Hematopoietic multipotent progenitor cell (in vitro differentiated cells): ENCODE results near the gene C19orf44. TPM values are rescaled to one million over a fixed set of nuclear protein-coding genes. Genes with fewer than 3 reads are reported as not detected.
"Not testable (repeated sequence)": the region's sequence is repeated elsewhere in the genome, so short reads cannot be mapped to it uniquely, and the experiment has no call there.

Experiments used
- DNase-seq, 3 donors: peaks; one replicate each; pipeline ENCODE4 v3.0.0-alpha.2; 2011 to 2015; ENCODE audit warnings: low read depth in 2 of 3, low spot score in 2 of 3
- total RNA-seq: library from RNA; depleted of rRNA; stranded (reverse); fragments of >200 nt; gene quantifications from one replicate; pipeline ENCODE4 v1.2.3, GENCODE V29; 2012

C19orf44 gene
- total RNA-seq, 1 donor, result 3.2 TPM

DNA sequence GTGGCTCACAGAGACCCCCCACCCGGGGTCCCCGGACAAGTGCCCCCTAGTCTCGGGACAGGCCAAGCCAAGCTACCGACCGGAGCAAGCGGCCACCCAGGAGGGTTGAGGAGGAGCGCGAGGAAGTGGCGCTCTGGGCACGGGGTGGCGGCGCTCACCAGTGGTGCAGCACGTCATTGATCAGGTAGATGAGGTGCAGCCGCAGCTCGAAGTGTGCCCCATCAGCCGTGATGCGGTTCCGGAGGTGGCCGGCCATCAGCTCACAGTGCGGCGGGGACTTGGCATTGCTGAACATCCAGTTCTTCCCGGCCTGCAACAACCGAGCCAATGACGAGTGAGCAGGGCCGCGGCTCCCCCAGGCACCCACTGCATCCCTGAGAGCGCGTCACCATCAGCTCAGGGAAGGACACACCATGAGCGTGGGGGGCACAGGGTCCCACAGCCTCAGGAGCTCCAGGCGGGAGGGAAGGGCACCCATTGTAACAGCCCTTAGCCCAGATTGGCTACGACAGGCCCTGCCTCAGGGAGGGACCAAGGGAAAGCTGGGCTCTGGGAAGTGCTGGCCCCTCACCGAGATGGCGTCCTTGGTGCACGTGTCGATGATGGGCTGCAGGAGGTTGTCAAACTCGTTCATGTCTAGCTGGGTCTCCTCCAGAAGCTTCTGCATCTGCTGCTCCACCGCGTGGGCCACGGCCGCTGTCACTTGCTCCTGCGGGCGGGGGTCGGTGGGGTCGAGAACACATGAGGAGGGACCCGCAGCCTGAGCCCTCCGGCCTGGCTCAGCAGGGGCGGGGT lies 36.4 kb downstream of the C19orf44 start:
- DNase-seq, result no peak

DNA sequence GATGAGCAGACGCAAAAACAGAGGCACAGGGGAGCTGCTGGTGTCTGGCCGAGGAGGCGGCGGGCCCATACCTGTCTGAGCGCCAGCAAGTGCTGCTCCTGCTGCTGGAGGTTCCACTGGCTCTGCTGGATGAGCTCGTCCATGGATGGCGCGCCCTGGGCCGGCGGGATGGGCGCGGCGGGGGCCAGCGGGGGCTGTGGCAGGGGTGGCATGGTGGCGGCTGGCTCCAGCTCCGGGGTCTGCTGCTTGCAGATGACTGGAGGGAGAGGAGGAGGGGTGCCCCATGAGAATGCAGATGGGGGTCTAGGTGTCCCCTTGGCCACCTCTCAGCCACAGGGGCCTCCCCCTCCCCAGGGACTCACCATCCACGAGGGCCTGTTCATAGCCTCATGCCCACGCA lies 39.2 kb downstream of the C19orf44 start:
- no peak for DNase-seq

DNA sequence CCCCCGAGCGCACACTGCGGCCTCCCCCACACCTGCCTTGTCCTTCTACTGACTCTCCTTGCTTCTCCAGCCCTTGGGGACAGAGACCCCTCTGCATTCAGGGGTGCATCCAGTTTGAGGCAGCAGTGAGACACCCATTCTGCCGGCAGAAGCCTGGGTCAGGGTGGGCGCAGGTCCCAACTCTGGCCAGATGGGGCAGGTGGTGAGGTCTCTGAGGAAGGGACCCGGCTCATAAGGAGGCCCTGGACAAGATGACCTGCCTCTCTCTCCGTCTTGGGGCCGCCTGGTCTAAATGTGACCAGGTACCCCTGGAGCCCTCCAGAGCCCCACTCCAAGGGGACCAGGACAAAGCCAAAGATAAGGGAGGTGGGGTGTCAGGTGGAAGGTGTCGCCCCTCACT lies 39.9 kb downstream of the C19orf44 start:
- DNase-seq, result no peak

DNA sequence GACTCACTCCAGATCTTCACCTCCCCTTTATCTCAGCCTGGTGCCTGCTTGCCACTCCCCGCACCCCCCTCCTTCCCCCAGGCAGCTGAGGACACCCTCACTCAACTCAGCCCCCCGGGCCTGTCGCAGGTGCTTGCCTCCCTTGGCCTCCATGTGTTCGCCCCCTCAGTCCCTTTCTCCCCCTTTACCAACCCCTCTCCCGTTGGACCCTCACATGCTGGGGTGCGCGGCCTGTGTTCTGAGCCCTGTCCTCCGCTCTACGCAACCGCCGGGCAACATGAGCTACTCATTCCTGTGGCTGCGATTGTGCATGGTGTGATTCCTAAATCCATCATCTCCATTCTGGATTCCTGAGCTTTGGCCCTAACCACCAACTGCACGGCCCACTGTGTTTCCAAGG lies 40.9 kb downstream of the C19orf44 start:
- DNase-seq, result no peak

DNA sequence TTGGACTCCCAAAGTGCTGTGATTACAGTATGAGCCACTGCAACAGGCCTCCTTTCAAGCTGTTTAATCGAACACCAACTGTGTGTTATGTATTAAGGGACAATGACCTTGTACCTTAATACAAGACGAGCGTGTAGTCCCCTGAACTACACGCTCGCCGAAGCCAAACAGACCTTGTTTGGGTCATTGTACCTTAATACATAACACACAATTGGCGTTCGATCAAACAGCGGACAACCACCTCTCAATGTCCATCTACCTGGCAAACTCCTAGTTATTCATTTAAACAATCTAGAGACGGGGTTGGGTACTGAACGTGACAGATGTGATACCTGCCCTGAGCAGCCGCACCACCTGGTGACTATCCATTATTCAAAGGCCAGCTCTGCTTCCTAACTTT lies 44.8 kb downstream of the C19orf44 start:
- DNase-seq, result no peak

DNA sequence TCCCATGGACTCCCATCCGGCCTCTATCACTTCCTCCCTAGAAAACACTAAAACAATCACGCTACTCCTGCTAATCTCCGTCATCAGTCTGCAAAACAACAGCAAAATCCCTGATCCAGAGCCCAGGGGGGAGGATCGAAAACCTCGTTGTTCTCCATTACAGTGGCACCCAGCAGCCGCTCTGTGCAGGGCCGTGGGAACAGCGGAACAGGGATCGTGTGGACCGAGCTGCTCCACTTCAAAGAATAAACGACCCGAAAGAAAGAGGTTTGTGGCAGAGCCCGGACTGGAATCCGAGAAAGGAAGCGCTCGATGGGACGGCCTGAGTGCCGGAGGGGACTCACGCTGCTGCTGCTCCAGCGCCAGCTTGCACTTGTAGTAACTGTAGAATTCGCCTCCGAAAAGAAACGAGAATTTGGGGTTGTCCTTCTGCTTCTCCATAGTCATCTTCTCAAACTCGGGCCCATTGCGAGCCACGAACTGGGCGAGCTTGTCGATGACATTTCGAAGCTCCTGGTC lies 45.4 kb downstream of the C19orf44 start:
- DNase-seq, result no peak

DNA sequence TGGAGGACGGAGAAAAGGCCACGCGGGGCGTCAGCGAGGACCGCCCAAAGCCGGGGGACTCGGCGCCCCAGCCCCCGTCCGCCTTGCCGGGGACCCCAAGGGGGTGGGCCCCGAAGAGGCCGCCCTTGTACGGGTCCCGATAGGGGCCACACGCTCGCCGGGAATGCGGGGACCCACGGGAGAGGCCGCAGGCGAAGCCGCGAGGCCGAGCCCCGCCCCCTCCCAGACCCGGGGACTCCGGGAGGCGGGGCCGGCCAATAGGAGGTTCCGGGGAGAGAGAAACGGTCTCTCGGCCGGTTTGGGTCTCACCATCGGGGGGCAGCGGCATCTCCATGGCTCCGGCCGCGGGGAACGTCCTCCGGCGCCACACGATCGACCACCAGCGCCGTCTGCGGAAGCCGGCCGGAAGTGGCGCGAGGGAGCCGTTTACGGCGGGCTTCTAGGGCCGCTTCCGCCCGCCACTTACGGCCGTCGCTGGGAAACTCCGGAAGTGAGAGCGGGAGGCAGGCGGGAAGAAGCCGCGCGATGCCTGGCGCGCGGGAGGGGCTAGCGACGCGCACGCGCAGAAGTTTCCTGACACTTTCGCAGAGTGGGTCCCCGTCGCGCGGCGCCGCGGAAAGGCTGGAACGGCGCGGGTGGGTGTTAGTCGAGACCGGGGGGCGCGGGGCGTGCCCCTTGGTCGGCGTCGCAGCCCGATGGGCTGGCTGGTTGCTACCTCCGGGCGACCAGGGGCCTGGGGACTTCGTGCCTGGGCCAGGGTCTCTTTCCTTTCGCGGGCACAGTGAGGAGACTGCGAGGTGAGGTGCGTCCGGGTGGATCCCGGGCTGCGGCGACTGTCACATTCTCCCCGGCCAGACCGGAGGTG lies 46.1 kb downstream of the C19orf44 start, which contains the start of gene CHERP:
CHERP (minus strand) TSS at position 393 of the 865 bp plus-strand sequence; CDS start at position 334, 59 bp downstream.
- peak; percentile 91 to 97 (median 96) for DNase-seq

DNA sequence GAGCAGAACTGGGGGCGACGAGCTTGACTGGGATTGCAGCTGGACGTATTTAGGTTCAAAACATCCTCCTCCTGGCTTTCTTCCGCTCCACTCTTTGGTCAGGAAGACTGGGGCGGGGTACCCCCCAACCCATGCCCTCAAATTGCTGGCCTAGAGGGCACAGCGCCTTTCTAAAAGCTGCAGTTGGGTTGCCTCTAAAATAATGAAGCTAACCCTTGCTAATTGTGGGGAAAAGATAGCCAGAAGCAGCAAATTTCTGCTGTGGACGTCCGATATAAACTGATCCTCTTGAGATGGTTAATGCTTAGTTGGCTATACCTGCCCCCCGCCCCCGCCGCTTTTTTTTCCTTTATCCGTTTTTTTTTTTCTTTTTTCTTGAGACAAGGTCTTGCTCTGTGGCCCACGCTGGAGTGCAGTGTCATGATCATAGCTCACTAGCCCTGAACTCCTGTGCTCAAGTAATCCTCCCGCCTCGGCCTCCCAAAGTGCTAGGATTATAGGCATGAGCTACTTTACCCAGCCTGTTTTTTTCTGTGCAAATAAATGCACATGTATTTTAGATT lies 46.8 kb downstream of the C19orf44 start:
- no peak for DNase-seq

DNA sequence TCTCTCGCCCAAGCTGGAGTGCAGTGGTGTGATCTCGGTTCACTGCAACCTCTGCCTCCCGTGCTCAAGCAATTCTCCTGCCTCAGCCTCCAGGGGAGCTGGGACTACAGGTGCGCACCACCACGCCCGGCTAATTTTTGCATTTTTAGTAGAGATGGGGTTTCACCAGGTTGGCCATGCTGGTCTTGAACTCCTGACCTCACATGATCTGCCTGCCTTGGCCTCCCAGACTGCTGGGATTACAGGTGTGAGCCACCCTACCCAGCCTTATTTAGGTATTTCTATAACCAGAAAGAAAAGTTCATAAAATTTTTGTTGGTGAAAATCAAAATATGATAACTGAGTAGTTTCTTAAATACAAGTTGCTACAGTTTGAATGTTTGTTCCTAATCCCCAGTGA lies 47.5 kb downstream of the C19orf44 start:
- not testable (repeated sequence) for DNase-seq

DNA sequence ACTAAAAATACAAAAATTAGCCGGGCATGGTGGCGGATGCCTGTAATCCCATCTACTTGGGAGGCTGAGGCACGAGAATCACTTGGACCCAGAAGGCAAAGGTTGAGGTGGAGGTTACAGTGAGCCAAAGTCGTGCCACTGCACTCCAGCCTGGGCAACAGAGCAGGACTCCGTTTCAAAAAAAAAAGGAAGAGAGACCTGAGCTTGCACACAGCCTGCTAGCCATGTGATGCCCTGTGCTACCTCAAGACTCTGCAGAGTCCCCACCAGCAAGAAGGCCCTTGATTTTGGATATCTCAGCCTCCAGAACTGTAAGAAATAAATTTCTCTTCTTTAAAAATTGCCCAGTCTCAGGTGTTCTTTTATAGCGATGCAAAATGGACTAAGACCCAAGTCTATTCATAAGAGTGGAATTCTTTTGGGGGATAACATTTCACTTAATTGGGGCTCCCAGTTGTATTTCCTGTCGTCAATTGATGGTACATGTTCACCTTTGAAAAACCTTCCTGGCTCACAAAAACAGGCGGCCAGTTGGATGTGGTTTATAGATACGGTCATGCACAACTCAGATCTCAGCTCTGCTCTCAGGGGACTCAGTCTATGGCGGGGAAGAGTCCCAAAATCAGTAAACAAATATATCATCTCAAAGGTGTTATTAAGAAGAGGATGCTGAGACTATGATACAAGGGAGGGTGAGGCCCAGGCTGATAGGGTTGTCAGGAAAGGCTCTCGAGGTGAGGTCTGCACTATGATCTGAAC lies 48.5 kb downstream of the C19orf44 start:
- no peak for DNase-seq

DNA sequence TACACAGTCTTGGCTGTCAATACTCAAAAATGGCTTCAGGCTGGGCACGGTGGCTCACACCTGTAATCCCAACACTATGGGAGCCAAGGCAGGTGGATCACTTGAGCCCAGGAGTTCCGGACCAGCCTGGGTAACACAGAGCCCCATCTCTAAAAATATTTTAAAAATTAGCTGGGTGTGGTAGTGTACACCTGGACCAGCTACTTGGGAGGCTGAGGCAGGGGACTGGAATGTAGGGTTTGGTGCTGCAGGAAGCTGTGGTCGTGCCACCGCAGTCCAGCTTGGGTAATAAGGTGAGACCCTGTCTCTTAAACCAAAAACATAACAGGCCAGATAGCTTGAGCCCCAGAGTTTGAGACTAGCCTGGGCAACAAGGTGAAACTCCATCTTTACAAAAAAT lies 52.8 kb downstream of the C19orf44 start:
- DNase-seq, result no peak

DNA sequence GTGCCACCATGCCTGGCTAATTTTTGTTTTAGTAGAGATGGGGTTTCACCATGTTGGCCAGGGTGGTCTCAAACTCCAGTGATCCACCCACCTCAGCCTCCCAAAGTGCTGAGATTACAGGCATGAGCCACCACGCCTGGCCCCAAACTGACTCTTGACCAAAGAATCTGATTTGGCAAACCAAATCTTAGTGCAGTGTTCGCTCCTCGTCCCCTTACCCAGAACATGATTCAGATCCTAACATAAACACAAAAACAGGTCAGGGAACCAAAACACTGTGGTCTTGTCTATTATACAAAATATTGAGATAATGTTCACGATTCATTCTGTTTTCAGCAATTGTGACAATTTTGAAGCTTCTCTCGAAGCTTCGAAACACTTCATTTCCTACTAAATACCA lies 55.7 kb downstream of the C19orf44 start:
- DNase-seq, result not testable (repeated sequence)

DNA sequence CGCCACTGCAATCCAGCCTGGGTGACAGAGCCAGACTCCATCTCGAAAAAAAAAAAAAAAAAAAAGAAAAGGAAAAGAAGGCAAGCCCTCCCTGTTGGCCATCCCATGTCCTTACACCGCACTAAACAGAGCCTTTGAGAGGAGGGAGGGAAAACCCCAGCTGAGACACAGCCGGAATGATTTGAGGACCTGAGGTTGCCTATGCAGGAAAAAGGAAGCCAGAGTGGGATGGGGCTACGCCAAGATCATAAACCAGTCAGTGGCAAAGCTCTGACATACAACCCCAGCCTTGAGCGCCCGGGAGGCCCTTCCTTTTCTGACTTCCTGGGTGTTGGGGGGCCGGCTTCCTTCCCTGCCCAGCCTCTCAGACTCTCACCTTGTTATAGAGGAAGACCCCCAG lies 58.6 kb downstream of the C19orf44 start:
- peak in 2 of 3 donors; percentile 13 to 37 for DNase-seq

DNA sequence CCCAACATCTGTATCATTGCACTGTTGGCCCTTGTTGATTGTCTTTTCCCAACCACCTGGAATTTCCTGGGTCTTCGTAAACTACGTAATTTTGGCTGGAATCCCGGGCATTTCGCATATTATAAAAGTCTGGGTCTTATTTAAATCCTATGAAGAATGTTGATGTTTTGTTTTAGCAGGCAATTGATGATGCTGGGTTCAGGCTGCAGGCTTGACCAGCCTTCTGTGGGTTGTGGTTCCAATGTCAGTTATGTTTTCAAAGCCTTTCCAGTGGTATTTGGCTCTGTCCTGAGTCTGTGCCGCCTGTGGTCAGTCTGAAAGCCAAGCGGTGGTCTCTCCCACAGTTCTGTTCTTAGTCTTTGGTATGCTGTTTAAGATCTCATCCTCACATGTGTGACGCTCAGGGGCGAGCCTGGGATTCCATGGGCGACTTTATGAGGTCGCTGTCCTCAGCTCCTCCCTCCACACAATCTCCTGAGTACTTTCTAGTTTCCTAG lies 63.6 kb downstream of the C19orf44 start:
- DNase-seq, result no peak

DNA sequence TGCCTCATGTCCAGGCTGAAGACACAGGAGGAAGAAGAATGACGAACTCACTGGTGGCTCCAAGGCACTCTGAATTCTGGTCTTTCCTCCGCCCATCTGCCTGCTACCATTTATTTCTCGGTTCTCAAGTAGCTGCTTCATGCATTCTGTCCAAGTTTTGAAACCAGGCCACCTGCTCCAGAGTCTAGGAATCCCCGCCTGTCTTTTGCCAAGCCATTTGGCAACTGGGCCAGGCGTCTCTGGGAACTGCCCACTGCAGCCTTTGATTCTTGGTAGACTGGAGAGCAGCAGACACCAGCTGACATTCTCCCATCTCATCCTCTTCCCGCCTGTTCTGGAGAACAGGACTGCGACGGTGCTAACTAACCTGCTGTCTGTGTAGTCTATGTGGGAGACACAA lies 65.2 kb downstream of the C19orf44 start:
- DNase-seq, result no peak

DNA sequence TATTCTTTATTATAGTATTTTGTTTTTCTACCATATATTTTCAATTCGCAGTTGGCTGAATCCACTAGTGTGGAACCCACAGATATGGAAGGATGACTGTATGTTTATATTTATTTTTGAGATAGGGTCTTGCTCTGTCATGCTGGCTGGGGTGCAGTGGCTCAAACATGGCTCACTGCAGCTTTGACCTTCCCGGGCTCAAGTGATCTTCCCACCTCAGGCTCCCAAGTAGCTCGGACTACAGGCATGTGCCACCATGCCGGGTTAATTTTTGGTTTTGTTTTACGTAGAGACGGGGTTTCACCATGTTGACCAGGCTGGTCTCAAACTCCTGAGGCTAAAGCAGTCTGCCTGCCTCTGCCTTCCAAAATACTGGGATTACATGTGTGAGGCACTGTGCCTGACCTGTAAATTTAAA lies 66.4 kb downstream of the C19orf44 start:
- no peak for DNase-seq

DNA sequence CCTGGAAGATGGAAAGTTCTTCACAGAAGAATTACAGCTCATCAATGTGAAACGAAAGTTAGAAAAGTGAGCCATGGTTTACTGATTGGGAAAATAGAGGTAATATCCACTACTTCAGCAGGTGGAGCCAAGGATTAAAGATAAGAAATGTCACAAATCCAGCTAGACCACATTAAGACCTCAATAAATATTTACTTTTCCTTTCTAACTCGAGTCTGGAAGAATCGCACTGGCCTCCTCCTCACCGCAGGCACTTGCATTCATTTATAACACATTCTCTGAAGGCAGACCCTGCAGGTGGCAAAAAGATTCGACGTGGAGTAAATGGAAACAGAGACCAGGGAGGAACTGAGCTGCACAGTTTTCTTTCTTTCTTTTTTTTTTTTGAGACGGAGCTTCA lies 68.6 kb downstream of the C19orf44 start:
- no peak for DNase-seq

DNA sequence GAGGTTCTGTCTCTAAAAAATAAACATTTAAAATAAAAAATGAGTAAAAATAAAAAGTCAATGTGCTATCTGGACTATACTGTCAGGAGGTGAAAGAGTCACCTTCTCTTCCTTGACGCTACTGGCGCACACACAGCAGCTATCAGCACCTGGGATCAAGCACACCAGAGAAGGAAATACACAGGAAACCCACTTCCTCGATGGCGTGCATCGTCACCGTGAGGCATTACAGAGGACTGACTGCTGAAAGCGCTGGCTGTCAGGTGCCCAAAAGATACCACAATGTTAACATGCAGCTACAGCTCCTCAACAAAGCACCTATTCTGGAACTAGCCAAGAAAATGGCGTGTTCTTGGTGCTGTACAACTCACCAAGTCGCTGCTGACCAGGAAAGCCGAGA lies 70.0 kb downstream of the C19orf44 start:
- peak; percentile 68 to 97 (median 92) for DNase-seq

DNA sequence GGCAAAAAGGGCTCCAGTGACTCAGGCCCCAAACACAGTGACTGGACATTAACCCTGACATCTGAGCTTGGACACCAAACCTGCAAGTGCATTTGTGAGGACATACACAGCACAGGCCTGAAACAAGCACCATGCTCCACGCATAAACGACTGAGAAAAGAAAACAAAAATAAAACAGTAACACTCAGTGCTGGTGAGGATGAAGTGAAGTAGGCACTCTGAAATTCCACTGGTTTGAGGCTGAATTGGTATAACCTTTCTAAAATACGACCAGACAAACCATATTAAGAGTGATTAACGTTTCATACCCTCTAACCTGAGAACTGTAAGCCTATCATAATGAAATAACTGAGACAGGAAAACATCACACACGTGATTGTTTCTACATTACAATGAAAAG lies 70.5 kb downstream of the C19orf44 start:
- no peak for DNase-seq

DNA sequence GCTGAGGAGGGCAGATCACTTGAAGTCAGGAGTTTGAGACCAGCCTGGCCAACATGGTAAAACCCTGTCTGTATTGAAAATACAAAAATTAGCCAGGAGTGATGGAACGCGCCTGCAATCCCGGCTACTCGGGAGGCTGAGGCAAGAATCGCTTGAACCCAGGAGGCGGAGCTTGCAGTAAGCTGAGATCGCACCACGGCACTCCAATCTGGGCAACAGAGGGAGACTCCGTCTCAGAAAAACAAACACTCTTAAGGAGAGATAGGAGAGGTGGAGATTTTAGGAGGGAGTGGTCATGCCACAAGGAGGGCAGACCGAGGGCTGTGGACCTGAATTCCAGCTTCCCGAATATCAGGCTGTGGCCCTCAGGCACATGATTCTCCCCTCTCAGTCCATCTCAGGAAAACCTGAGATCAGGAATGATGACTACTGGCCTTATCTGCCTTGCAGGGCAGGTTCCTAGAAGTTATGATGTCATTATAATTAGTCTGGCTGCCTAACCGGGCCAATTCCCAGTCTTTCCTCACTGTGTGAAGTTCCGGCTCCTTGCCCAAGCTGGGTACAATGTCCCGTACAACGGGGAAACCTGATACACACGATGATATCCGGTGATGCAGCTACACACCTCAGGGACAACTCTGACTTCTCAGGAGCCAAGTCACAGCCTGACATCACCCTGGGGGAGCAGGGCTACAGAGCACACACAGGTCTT lies 73.6 kb downstream of the C19orf44 start:
- DNase-seq, result no peak
